Hypothalamus (tissue), 51 donors: ENCODE results near the gene RBPJL.

Source experiments
- DNase-seq, 51 donors: peaks; one replicate each; lab custom pipeline; 2025; lab: John Stamatoyannopoulos, UW

The RBPJL gene

DNA sequence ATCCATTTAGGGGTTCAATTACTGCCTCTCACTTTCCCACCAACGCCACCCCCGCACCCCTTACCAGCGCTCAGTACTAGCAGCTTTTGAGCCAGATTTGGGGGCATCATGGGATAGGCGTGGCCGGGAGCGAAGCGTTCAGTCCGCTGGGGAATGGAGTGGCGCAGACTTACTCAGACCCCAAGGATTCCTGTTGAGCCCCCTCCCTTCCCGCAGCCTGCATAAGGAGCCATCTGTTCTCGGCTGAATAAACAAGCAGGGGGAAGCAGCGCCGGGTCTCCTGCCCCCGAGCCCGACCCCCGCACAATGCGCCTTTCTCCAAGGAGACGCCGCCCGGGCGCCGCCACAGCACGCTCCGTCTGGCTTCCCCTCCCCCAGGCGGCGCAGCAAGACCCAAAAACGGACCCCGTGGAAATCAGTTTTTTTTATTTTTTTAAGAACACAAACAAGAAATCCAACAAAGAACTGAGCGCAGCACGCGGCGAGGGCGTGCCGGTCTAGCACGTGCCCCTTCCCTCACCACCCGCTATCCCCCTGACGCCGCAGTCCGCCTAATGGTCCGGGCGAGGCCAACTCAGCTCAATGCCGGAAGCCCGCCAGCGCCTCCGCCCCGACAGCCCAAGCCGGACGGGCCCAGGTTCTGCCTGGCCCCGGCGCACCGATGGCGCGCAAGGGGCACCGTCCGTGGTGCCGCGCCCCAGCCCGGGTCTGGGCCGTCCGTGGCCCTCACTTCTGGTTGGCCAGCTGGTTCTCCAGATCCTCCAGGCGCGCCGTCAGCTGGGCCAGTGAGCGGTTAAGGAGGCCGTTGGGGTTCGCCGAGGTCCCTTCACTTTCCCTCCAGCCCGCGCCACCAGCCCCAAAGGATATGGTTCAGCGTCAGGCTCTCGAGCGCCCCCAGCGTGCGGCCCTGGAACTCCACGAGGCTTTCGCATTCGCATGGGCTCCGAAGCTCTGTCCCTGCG, 13.3 kb upstream of the RBPJL start:
- DNase-seq = peak in 44 of 51 donors; percentile 4 to 78 (median 50)

DNA sequence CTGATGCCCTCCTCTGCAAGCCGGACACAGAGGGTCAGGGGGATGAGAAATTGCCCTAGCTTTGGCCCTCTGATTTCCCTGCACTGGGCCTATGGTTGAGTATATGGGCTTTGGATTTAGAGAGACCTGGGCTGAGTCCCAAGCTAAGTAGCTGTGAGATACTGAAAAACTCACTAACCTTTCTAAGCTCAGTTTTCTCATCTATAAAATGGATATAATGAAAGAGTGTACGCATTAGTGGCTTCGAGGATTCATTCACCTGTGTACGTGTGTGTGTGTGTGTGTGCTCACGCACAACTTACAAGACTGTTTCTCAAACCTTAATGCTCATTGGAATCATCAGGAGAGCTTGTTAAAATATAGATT, 12.7 kb upstream of the RBPJL start:
- DNase-seq = no peak

DNA sequence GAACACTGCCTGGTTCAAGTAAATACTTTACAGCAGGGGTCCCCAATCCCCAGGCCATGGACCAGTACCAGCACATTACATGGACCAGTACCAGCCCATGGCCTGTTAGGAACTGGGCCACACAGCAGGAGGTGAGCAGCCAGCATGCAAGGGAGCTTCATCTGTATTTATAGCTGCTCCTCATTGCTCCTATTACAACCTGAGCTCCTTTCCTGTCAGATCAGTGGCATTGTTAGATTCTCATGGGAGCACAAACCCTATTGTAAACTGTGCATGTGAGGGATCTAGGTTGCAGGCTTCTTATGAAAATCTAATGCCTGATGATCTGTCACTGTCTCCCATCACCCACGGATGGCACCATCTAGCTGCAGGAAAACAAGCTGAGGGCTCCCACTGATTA, 12.0 kb upstream of the RBPJL start:
- DNase-seq = no peak

DNA sequence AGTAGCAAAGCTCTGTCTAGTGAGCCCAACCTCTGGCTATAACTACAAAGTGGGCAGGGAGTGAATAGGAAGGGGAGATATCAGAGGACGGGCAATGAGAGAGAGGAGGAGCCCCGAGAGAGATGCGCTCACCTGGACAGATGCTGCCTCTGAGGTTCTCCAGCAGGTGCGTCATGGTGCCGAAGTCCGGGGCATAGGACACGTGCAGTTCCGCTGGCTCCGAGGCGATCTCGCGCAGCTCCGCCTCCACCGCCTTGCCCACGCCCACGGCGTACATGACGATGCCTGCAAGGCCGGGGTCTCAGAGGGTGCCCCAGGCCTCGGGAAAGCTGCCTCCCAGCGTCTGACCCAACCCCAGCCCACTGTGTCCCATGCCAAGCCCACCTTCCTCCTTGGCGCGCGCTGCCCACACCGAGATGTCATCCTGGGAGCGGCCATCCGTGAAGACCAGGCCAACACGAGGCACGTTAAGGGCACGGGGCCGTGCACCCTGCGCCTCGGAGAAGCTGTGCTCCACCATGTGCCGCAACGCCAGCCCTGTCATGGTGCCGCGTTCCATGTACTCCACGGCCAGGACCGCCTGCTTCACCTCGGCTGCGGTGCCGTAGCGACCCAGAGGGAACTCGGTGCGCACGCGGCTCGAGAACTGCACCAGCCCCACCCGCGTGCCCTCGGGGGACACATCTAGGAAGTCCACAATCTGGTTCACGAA, 8.7 kb upstream of the RBPJL start:
- no peak for DNase-seq

DNA sequence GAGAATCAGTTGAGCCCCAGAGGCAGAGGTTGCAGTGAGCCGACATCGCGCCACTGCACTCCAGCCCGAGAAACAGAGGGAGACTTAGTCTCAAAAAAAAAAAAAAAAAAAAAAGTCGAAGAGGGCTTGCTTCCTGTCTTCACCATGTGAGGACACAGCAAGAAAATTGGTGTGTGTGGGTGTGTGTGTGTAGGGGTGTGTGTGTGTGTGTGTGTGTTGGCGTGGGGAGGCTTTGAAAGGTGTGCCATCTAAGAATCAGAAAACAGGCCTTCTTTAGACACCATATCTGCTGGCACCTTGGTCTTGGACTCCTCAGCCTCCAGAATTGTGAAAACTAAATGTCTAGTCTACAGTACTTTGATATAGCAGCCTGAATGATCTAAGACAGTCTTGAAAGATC, 6.9 kb upstream of the RBPJL start:
- DNase-seq = no peak

DNA sequence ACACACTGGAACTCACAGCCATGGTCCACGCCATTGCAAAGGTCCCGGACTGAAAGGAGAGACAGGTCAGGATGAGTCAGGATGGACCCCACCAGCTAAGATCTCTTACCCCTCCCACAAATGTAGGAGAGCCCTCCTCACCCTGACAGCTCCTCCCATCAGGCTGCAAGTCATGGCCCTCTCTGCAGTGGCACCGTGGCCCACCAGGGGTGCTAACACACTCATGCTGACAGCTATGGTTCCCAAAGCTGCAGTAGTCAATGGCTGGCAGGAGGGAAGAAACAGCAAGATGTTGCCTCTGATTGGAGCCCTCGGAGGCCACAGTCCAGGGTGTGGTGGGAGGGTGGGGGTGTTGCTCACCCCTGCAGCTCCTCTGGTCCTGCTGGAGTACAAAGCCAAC, 5.7 kb upstream of the RBPJL start:
- no peak for DNase-seq

DNA sequence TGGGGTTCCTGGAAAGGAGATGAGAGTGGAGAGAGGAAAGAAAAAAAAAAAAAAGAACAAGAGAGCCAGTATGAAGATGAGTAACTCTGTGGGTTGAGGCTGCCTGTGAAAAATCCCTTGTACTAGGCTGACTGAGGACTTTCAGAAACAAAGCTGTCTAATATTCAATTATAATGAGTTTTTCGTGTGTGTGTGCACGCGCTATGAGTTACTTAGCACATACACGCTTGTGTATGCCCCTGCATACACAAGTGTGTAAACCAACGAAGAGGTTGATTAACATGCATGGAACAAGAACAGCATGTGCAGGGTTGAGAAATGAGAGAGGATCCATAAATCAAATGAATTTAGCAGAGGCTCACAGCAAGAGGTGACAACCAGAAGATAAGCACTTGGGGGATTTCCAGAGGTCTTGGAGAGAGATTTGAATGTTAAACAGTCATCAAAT, 4.8 kb upstream of the RBPJL start:
- DNase-seq = no peak

DNA sequence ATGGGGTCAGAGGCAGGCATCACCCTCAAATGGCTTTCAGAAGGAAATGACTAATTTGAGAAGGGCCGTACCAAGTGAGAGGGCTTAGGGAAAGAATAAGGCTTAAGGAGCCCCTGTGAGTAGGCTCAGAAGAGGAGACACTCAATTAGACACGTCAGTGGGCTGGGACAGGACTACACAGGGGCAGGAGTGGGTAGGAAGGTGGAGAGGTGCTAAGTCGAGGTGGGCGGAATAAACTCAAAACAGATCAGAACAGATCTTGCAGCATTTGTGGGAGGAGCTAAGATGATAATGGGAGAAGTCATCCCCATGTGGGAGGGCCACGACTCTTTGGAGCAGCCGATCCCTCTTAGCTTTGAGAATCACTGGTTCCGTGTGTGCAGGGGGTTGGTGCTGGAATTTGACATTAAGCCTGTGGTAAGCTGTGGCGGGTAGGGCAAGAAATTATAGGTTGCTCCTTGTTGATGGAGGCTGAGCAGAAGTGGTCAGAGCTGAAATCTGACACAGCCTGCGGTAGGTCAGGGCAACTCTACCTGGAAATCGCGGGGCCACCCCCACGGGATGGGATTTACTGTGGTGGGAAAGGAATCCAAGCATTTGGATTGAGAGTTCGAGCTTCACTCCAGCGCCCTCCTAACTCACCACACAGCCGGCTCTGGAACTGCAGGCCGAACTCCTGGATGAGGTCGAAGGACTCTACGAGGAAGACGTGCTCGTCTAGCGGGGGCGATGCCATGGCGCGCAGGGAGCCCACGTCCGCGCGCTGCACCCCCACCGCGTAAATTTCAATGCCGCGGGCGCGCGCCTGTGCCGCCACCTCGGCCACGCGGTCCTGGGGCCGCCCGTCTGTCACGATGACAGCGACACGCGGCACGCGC, 2.8 kb upstream of the RBPJL start:
- no peak for DNase-seq

DNA sequence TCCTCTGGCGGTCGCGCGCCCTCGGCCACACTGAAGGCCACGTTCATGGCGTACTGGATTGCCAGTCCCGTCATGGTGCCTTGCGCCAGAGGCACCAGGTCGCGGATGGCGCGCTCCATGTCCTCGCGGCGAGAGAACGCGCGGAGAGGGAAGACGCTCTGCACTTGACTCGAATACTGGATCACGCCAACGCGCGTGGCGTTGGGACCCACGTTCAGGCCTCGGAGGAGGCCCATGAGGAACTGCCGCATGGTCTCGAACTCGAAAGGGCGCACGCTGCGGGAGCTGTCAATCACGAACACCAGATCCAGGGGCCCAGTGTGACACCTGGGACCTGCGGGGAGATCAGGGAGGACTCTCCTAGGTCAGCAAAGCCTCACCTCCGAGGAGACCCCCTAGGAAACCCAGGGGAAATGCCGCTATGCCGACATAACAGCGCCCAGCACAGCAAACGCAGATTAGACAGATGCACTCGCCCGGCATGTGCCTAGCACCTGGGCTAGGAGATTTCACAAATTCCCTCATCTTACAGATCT, 2.1 kb upstream of the RBPJL start:
- DNase-seq = no peak

DNA sequence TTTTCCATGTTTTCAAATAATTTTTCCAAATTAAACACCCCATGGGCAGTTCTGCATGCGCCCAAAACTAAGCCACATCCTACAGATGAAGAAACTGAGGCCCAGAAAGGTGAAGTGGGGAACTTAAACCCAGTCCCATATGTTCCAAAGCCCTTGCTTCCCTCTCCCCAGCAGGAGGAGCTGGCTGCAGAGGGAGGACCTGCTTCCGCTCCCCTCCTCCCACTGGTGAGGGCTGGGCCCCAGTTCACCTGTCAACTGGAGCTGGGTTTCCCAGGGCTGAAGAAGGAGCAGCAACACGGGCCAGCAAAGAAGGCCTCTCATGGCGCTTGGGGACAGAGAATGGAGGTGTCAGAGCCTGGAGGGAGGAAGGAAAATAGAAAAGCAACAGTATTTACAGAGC, 1.4 kb upstream of the RBPJL start:
- no peak for DNase-seq

DNA sequence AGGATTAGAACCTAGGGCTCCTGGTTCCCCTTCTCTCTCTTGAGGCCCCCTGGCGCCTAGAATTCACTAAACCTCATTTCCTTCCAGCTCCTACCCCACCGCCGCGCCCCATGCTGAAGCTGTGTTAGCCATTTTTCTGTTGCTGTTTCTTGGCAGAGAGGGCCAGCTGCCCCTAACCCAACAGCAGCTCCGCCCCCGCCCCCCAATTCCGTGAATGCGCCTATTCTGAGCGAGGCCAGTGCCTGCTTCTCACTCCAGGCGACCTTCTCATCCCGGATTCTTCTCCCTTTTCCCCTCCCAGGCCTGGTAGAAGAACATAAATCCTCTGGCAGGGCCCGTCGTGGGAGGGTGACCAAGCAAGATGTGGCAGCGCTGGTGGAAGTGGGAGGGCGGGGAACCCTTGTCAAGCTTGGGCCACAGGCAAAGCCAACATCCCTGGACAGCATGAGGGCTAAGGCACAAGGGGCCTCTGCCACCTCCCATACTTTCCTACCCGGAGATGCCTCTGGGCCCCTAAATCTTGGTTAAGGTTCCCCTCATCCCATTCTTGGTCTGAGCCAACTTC, 518 bp downstream of the RBPJL start:
- no peak for DNase-seq

DNA sequence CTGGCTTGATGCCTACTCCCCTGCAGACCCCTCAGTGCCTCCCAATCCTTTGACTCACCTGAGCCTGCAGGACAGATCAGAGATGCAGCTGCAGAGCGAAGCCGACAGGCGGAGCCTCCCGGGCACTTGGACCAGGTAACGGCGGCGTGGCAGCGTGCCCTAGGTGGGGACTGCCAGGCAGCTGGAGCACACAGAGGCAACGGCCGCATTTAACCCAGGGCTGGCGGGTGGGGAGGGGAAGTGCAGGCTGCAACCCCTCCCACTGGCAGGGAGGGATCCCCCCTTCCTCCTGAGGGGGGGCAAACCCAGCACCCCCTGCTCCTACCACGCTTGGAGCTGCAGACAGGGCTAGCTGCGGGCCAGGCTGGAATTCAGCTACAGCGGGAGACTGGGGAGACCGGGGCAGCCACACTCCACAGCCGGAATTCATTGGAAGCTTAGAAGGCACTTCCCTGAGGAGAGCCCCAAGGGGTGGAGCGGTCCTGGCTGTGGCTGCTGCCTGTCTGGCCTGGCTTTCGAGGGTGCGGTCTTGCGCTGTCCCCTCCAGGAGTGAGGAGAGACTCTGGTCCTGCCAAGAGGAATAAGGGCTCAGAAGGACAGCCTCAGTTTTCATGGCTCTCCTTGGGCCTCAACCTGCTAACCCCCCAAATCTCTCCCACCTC, 1.6 kb downstream of the RBPJL start, which contains the start of gene MATN4:
TSS of gene MATN4 (minus strand) at position 183 of the 662 bp plus-strand sequence. CDS start 2,717 bp downstream, outside the sequence.
- DNase-seq = peak in 2 of 51 donors; percentile 7 to 17

DNA sequence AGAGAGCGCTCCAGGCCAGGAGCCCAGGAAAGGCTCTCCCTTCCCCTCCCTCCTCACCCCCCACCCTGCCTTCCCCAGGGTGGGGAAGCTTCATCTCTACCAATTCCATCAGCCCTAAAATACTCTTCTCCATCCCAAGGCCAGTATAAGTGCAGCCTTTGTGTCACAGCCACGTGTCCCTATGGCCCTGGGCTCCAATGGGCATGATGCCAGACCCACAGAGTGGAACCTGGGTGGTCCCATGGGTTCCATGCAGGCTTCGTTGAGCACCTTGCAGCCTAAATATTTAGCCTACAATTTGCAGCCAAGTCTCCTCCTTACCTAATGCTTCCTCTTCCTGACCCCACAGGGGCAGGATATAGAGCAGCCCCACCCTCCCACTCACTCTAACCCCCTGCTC, 2.4 kb downstream of the RBPJL start:
- DNase-seq = no peak

DNA sequence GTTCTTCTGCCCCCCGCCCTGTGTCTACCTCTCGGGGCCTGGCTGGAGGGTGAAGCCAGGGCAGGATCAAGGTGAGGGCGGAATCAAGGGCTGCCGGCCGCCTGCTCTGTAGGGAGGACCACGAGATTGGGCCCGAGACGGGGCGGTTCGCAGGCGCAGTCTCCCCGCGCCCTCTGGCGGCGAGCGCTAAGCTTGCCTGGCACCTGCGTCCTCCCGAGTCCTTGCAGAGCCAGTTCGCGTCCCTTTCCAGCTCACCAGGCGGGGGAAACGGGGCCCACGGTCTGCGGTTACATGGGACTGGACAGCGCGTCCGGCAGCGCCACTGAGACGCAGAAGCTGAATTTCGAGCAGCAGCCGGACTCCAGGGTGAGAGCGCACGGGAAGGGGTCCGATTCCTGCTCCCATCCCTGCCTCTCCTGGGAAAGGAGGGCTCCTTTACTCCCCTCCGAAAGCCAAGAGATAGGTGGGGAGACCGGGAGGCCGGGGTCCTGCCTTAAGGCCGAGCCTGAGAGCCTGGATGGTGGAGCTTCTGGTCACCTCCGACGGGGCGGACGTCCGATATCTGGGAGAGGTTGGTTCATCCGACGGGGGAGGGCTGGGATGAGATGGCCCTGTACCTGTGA, 5.1 kb downstream of the RBPJL start:
- peak in 16 of 51 donors; percentile 4 to 55 (median 16) for DNase-seq

DNA sequence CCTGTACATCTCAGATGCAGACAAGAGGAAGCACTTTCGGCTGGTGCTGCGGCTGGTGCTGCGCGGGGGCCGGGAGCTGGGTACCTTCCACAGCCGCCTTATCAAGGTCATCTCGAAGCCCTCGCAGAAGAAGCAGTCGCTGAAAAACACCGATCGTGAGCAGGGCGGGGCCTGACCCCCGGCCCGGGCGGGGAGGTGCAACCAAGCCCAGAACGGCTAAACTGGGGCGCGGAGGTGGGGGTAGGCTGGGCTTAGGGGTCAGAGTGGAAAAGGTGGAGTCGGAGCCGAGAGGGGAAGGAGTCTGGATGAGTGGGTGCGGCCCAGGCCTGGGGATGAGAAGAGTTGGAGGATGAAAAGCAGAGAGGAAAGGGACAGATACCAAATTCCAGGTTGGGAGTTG, 5.6 kb downstream of the RBPJL start:
- DNase-seq = no peak

DNA sequence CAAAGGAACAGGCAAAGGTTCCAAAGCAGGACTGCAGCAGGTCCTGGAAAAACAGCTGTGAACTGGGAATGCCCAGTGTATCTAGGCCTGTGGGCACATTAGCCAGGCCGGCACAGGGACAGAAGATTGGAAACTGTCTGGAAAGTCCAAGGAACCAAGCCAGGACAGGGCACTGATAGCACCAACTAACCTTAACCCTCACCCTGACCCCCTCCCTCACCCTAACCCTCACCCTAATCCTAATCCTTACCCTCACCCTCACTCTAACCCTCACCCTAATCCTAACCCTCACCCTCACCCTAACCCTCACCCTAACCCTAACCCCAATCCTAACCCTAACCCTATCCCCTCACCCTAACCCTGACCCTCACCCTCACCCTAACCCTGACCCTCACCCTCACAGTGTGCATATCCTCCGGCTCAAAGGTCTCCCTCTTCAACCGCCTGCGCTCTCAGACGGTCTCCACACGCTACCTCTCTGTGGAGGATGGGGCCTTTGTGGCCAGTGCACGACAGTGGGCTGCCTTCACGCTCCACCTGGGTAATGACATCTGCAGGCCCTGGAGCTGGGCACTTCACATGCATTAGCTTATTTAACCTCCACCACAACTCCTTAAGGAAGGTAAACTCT, 6.5 kb downstream of the RBPJL start:
- no peak for DNase-seq

DNA sequence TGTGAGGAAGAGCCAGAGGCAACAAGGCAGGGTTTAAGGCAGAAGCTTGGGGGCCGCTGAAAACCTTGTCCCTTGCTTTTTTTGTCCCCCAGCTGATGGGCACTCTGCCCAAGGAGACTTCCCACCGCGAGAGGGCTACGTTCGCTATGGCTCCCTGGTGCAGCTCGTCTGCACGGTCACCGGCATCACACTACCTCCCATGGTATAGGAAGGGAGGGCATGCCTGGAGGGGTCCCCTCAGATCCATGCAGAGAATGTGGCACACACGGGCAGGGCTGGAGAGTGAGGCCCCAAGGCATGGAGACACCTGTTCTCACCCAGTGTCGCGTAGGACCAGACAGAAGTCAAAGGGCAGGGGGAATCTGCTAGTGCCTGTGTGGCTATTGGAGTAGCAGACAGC, 7.3 kb downstream of the RBPJL start:
- DNase-seq = no peak

DNA sequence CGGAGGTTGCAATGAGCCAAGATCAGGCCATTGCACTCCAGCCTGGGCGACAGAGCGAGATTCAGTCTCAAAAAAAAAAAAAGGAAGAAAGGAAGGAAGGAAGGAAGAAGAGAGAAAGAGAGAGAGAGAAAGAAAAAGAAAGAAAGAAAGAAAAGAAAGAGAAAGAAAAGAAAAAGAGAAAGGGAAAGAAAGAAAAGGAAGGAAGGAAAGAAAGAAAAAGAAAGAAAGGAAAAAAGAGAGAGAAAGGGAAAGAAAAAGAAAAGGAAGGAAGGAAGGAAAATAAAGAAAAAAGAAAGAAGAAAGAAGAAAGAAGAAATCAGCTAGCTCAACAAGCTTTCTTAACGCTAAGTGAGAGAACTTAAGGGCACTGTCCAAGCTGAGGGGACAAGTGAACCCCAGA, 9.0 kb downstream of the RBPJL start:
- DNase-seq = no peak
